ENCODE data around the gene PGD. TPM values are rescaled to one million over a fixed set of nuclear protein-coding genes. Genes with fewer than 3 reads are reported as not detected.

Gene PGD
- total RNA-seq, 1 donor from 2014 or later: 207 TPM

DNA sequence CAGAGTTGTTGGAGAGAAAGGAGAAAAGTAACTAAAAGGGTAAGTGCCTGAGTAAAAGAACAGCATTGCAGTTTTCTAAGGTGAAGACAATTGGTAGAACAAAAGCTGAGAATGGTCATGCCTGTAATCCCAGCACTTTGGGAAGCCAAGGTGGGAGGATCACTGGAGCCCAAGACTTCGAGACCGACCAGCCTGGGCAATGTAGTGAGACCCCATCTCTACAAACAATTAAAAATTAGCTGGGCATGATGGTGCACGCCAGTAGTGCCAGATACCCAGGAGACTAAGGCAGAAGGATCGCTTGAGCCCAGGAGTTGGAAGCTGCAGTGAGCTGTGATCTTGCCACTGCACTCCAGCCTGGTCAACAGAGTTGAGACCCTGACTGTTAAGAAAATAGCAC, 15.2 kb upstream of the PGD start:
- Mint-ChIP-seq H3K9me3 (no peaks in the 10 kb centered on the region), H3K4me3 (no peak overlapping the region), H3K27me3 (ENCODE audit: insufficient read depth, low read depth) (peaks cover 2% of the 10 kb centered on the region), H3K4me1 (peaks cover 25% of the 10 kb centered on the region), H3K27ac (no peak overlapping the region), H3K36me3 (peaks cover 30% of the 10 kb centered on the region)
- Histone ChIP-seq H3K27me3 (no peaks in the 10 kb centered on the region), H3K4me2 (no peak overlapping the region), H3K79me2 (ENCODE audit: low read depth) (no peaks in the 10 kb centered on the region), H4K20me1 (ENCODE audit: low read depth) (peaks cover 7% of the 10 kb centered on the region), H3K4me1 (peaks cover 18% of the 10 kb centered on the region), H3K36me3 (no peaks in the 10 kb centered on the region), H3K9ac (no peak overlapping the region), H3K9me3 (ENCODE audit: low read depth) (no peaks in the 10 kb centered on the region), H3K4me3 (no peak overlapping the region), H2AFZ (replicated peaks) (no peak overlapping the region), H3K27ac (no peak overlapping the region), H3F3A (ENCODE audit: low read depth) (peaks cover 21% of the 10 kb centered on the region)
- no peak for TF ChIP-seq EZH2phosphoT487 (IDR thresholded peaks at IDR 0.05)
- TF ChIP-seq, protein P1, sequence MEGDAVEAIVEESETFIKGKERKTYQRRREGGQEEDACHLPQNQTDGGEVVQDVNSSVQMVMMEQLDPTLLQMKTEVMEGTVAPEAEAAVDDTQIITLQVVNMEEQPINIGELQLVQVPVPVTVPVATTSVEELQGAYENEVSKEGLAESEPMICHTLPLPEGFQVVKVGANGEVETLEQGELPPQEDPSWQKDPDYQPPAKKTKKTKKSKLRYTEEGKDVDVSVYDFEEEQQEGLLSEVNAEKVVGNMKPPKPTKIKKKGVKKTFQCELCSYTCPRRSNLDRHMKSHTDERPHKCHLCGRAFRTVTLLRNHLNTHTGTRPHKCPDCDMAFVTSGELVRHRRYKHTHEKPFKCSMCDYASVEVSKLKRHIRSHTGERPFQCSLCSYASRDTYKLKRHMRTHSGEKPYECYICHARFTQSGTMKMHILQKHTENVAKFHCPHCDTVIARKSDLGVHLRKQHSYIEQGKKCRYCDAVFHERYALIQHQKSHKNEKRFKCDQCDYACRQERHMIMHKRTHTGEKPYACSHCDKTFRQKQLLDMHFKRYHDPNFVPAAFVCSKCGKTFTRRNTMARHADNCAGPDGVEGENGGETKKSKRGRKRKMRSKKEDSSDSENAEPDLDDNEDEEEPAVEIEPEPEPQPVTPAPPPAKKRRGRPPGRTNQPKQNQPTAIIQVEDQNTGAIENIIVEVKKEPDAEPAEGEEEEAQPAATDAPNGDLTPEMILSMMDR (IDR thresholded peaks at IDR 0.05): no peak
- TF ChIP-seq EZH2 (IDR thresholded peaks at IDR 0.05): no peak
- no peak for DNase-seq (ENCODE audit: low spot score)

DNA sequence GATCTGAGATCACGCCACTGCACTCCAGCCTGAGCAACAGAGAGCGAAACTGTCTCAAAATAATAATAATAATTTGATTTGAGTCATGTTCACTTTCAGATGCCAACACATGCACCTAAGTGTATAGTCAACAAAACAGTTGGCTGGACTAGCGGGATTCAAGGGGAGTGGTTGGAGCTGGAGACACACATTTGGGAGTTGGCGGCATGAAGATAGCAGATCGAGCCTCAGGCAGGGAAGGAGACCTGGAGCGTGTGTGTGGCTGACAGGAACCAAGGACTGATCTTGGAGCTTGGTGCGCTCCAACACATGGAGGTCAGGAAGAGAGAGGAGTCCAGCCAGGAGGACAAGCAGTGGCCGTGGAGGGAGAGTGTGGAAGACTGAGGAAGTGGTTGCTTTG, 14.6 kb upstream of the PGD start:
- Mint-ChIP-seq H3K4me1 (peaks cover 26% of the 10 kb centered on the region), H3K4me3 (no peak overlapping the region), H3K36me3 (peaks cover 26% of the 10 kb centered on the region), H3K9me3 (no peaks in the 10 kb centered on the region), H3K27ac (peak overlapping the region; percentile 31), H3K27me3 (ENCODE audit: insufficient read depth, low read depth) (peaks cover 2% of the 10 kb centered on the region)
- Histone ChIP-seq H3K9ac (no peak overlapping the region), H3K4me2 (no peak overlapping the region), H3K27me3 (no peaks in the 10 kb centered on the region), H3K4me1 (peaks cover 18% of the 10 kb centered on the region), H3K36me3 (no peaks in the 10 kb centered on the region), H3K27ac (no peak overlapping the region), H3K79me2 (ENCODE audit: low read depth) (no peaks in the 10 kb centered on the region), H4K20me1 (ENCODE audit: low read depth) (peaks cover 7% of the 10 kb centered on the region), H3K9me3 (ENCODE audit: low read depth) (no peaks in the 10 kb centered on the region), H3K4me3 (no peak overlapping the region), H3F3A (ENCODE audit: low read depth) (peaks cover 27% of the 10 kb centered on the region), H2AFZ (replicated peaks) (no peak overlapping the region)
- no peak for DNase-seq (ENCODE audit: low spot score)
- no peak for TF ChIP-seq EZH2 (IDR thresholded peaks at IDR 0.05)
- no peak for TF ChIP-seq EZH2phosphoT487 (IDR thresholded peaks at IDR 0.05)
- TF ChIP-seq, protein P1 (IDR thresholded peaks at IDR 0.05): no peak

DNA sequence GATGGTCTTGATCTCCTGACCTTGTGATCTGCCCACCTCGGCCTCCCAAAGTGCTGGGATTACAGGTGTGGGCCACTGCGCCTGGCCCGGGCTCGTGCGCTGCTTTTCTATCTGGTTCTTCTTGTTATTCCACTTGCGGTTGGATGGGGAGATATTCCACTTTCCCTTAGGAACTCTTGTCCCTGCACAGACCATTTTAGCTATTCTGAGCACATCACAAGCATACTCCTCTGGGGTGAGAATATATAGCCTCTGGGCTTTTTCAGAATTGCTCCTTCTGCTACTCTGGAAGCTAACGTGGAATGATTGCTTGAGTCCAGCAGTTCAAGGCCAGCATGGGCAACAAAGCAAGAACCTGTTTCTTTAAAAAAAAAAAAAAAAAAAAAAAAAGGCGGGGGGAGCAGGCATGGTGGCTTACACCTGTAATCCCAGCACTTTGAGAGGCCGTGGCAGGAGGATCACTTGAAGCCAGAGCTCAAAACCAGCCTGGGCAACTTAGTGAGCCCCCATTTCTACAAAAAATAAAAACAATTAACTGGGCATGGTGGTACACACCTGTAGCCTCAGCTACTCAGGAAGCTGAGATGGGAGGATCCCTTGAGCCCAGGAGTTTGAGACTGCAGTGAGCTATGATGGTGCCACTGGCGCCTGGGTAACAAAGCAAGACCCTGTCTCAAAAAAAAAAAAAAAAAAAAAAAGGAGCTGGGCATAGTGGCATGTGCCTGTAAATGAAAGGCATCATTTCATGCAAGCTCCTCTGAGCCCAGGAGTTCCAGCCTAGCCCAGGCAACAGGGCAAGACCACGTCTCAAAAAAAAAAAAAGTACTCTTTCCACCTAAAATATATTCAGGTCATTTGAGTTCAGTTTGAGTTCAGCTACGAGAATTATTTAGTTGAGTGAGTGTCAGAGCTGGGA, 11.8 kb upstream of the PGD start:
- H3K4me1 ChIP-seq: peaks cover 18% of the 10 kb centered on the region
- H3K9me3 ChIP-seq (ENCODE audit: low read depth): no peaks in the 10 kb centered on the region
- H3K9me3 Mint-ChIP-seq: peaks cover 2% of the 10 kb centered on the region
- H3F3A ChIP-seq (ENCODE audit: low read depth): peaks cover 30% of the 10 kb centered on the region
- no peak overlapping the region for H3K4me3 ChIP-seq
- no peak overlapping the region for H2AFZ ChIP-seq (replicated peaks)
- H3K27ac Mint-ChIP-seq: peak overlapping the region; percentile 62
- H3K9ac ChIP-seq: no peak overlapping the region
- H3K36me3 ChIP-seq: no peaks in the 10 kb centered on the region
- peak overlapping the region; percentile 53 for H3K27ac ChIP-seq
- no peak overlapping the region for H3K4me3 Mint-ChIP-seq
- H3K27me3 ChIP-seq: no peaks in the 10 kb centered on the region
- H3K27me3 Mint-ChIP-seq (ENCODE audit: insufficient read depth, low read depth): peaks cover 2% of the 10 kb centered on the region
- H3K4me1 Mint-ChIP-seq: peaks cover 28% of the 10 kb centered on the region
- peak overlapping the region; percentile 62 for H3K4me2 ChIP-seq
- H3K79me2 ChIP-seq (ENCODE audit: low read depth): no peaks in the 10 kb centered on the region
- no peak for DNase-seq (ENCODE audit: low spot score)
- peaks cover 7% of the 10 kb centered on the region for H4K20me1 ChIP-seq (ENCODE audit: low read depth)
- TF ChIP-seq EZH2 (IDR thresholded peaks at IDR 0.05): no peak
- no peak for TF ChIP-seq EZH2phosphoT487 (IDR thresholded peaks at IDR 0.05)
- TF ChIP-seq, protein P1 (IDR thresholded peaks at IDR 0.05): no peak
- H3K36me3 Mint-ChIP-seq: peaks cover 37% of the 10 kb centered on the region
